Caco-2 (cell line): Measurements from ENCODE around the gene PPM1H. TPM values are rescaled to one million over a fixed set of nuclear protein-coding genes. Genes with fewer than 3 reads are reported as not detected.

Experiments used
- BruUV-seq: library from RNA; stranded (reverse); fragments of 400-500 nt; replicated peaks from 2 replicates; lab custom pipeline; 2021; lab: Mats Ljungman, UMichigan
- CTCF ChIA-PET: fragments of 300-600 bp; sonication (Branson Sonifier 250); formaldehyde crosslinking; loops from one replicate; lab custom pipeline; 2022; ENCODE audit warnings: antibody characterized with exemption; lab: Charles Lee
- POLR2A ChIA-PET: fragments of 300-600 bp; sonication (Branson Sonifier 250); formaldehyde crosslinking; loops from one replicate; lab custom pipeline; 2022; ENCODE audit warnings: antibody characterized with exemption; lab: Charles Lee
- DNase-seq, 2 experiments: peaks; one replicate each; pipeline versions ENCODE4 v3.0.0 to v3.0.0-alpha.2; 2020 to 2022
- H3K27me3 ChIP-seq: replicated peaks from 2 replicates; pipeline ENCODE4 v1.6.0; 2011; ENCODE audit warnings: low read length; ENCODE audit not compliant: control insufficient read depth, insufficient read depth
- H3K36me3 ChIP-seq: 2 replicates; pipeline ENCODE4 v1.5.1; 2011; ENCODE audit warnings: low read length; ENCODE audit not compliant: control insufficient read depth, insufficient read depth
- H3K4me1 ChIP-seq: fragments of 250-450 bp; sonication (Bioruptor Pico); 2 replicates; pipeline ENCODE4 v1.5.1; 2020; ENCODE audit warnings: mild to moderate bottlenecking
- H3K4me3 ChIP-seq: 2 replicates; pipeline ENCODE4 v1.5.1; 2011; ENCODE audit warnings: low read depth, mild to moderate bottlenecking, control low read depth, low read length
- H3K9me3 ChIP-seq: fragments of 250-450 bp; sonication (Bioruptor Pico); 2 replicates; pipeline ENCODE4 v1.5.1; 2020; ENCODE audit warnings: mild to moderate bottlenecking, moderate library complexity
- H3K27ac Mint-ChIP-seq: one replicate; pipeline ENCODE4 v1.8.0; 2022; ENCODE audit warnings: mixed read lengths; ENCODE audit not compliant: unreplicated experiment
- H3K27me3 Mint-ChIP-seq: one replicate; pipeline ENCODE4 v1.8.0; 2022; ENCODE audit warnings: mixed read lengths; ENCODE audit not compliant: insufficient read depth, unreplicated experiment
- H3K36me3 Mint-ChIP-seq: one replicate; pipeline ENCODE4 v1.8.0; 2022; ENCODE audit warnings: mild to moderate bottlenecking, mixed read lengths; ENCODE audit not compliant: insufficient read depth, unreplicated experiment
- H3K4me1 Mint-ChIP-seq: one replicate; pipeline ENCODE4 v1.8.0; 2022; ENCODE audit warnings: low read depth, mixed read lengths; ENCODE audit not compliant: unreplicated experiment
- H3K4me3 Mint-ChIP-seq: one replicate; pipeline ENCODE4 v1.8.0; 2022; ENCODE audit warnings: mild to moderate bottlenecking, moderate library complexity, mixed read lengths; ENCODE audit not compliant: unreplicated experiment
- H3K9me3 Mint-ChIP-seq: one replicate; pipeline ENCODE4 v1.8.0; 2022; ENCODE audit warnings: mixed read lengths; ENCODE audit not compliant: unreplicated experiment
- CTCF ChIP-seq, 2 experiments: fragments of 200-600 bp in 1 of 2; IDR thresholded peaks; 1 replicate in 1 of 2; 2 replicates in 1 of 2; pipeline versions ENCODE4 v1.5.1 to v1.8.0; 2011 to 2022; ENCODE audit warnings: antibody characterized with exemption in 1 of 2, control low read depth in 1 of 2, inconsistent platforms in 1 of 2, low read depth in 1 of 2, low read length in 1 of 2, mild to moderate bottlenecking in 1 of 2, moderate library complexity in 1 of 2; ENCODE audit not compliant: insufficient read depth in 1 of 2, severe bottlenecking in 1 of 2, unreplicated experiment in 1 of 2
- intact Hi-C: fragments of 100-400 bp; cut with micrococcal nuclease; formaldehyde crosslinking; loops from one replicate; pipeline ENCODE4 v1.10.0; 2022; ENCODE audit not compliant: unreplicated experiment
- total RNA-seq: library from RNA; stranded (reverse); gene quantifications from 2 replicates; pipeline ENCODE4 v1.2.3, GENCODE V29; 2022

The PPM1H gene
- total RNA-seq, 1 experiment from 2014 or later, result 151 TPM

- POLR2A ChIA-PET, result no interaction called here
- H3K4me1 ChIP-seq, result no peaks in the 10 kb centered on the region; the same call in 1 of the 2 replicates
- H3K9me3 ChIP-seq, result no peaks in the 10 kb centered on the region
- H3K27me3 ChIP-seq, result no peaks in the 10 kb centered on the region
- no peak for TF ChIP-seq CTCF (IDR thresholded peaks at IDR 0.05; ENCODE audit: insufficient read depth in 1 of 2, low read depth in 1 of 2, low read length in 1 of 2, severe bottlenecking in 1 of 2, unreplicated experiment in 1 of 2)
- no peak for DNase-seq
- no TSS peak for BruUV-seq
- H3K4me3 ChIP-seq, result no peak overlapping the region
- Mint-ChIP-seq H3K27me3 (no peaks in the 10 kb centered on the region), H3K4me3 (no peak overlapping the region), H3K4me1 (peaks cover 6% of the 10 kb centered on the region), H3K9me3 (no peaks in the 10 kb centered on the region), H3K27ac (no peak overlapping the region), H3K36me3 (peaks cover 98% of the 10 kb centered on the region)
- intact Hi-C loops, result no loop called here
- CTCF ChIA-PET, result no interaction called here
- H3K36me3 ChIP-seq, result no peaks in the 10 kb centered on the region; the same call in 1 of the 2 replicates
Observed at GRCh38 chr12:62657363-62657632, 277.7 kb downstream of the PPM1H start.

GRCh38 chr12:62656591-62657362, 278.2 kb downstream of the PPM1H start:
- no peak for TF ChIP-seq CTCF (IDR thresholded peaks at IDR 0.05; ENCODE audit: insufficient read depth in 1 of 2, low read depth in 1 of 2, low read length in 1 of 2, severe bottlenecking in 1 of 2, unreplicated experiment in 1 of 2)
- no peaks in the 10 kb centered on the region for H3K9me3 Mint-ChIP-seq
- POLR2A ChIA-PET, result no interaction called here
- no peak overlapping the region for H3K4me3 ChIP-seq
- no peak overlapping the region for H3K4me3 Mint-ChIP-seq
- no TSS peak for BruUV-seq
- no peaks in the 10 kb centered on the region for H3K27me3 ChIP-seq
- CTCF ChIA-PET, result no interaction called here
- H3K36me3 ChIP-seq, result no peaks in the 10 kb centered on the region; the same call in 1 of the 2 replicates
- peaks cover 6% of the 10 kb centered on the region for H3K4me1 Mint-ChIP-seq
- intact Hi-C loops, result no loop called here
- DNase-seq, result no peak
- H3K27me3 Mint-ChIP-seq, result no peaks in the 10 kb centered on the region
- peaks cover 96% of the 10 kb centered on the region for H3K36me3 Mint-ChIP-seq
- H3K27ac Mint-ChIP-seq, result no peak overlapping the region
- no peaks in the 10 kb centered on the region; the same call in 1 of the 2 replicates for H3K4me1 ChIP-seq
- H3K9me3 ChIP-seq, result no peaks in the 10 kb centered on the region

GRCh38 chr12:62655666-62656151, 279.2 kb downstream of the PPM1H start:
- Histone ChIP-seq H3K4me1 (no peaks in the 10 kb centered on the region; the same call in 1 of the 2 replicates), H3K36me3 (no peaks in the 10 kb centered on the region; the same call in 1 of the 2 replicates), H3K9me3 (no peaks in the 10 kb centered on the region), H3K4me3 (no peak overlapping the region), H3K27me3 (no peaks in the 10 kb centered on the region)
- TF ChIP-seq CTCF (IDR thresholded peaks at IDR 0.05; ENCODE audit: insufficient read depth in 1 of 2, low read depth in 1 of 2, low read length in 1 of 2, severe bottlenecking in 1 of 2, unreplicated experiment in 1 of 2), result no peak
- intact Hi-C loops, result no loop called here
- H3K36me3 Mint-ChIP-seq, result peaks cover 92% of the 10 kb centered on the region
- DNase-seq, result no peak
- no peaks in the 10 kb centered on the region for H3K27me3 Mint-ChIP-seq
- no peak overlapping the region for H3K4me3 Mint-ChIP-seq
- H3K27ac Mint-ChIP-seq, result no peak overlapping the region
- no peaks in the 10 kb centered on the region for H3K9me3 Mint-ChIP-seq
- CTCF ChIA-PET, result no interaction called here
- POLR2A ChIA-PET, result no interaction called here
- BruUV-seq, result no TSS peak
- peaks cover 6% of the 10 kb centered on the region for H3K4me1 Mint-ChIP-seq
